H1 (cell line): Measurements from ENCODE around the gene WDR1. TPM values are rescaled to one million over a fixed set of nuclear protein-coding genes. Genes with fewer than 3 reads are reported as not detected.
A peak's percentile ranks its signal among the peaks of the same experiment; 100 is the strongest.

Experiments used
- CTCF ChIA-PET: fragments of 300-600 bp; sonication (Branson Sonifier 250); formaldehyde crosslinking; loops from one replicate; lab custom pipeline; 2021; ENCODE audit not compliant: partially characterized antibody; lab: Charles Lee
- POLR2A ChIA-PET: fragments of 300-600 bp; sonication (Branson Sonifier 250); formaldehyde crosslinking; loops from one replicate; lab custom pipeline; 2021; ENCODE audit warnings: inconsistent platforms; ENCODE audit not compliant: partially characterized antibody; lab: Charles Lee
- DNase-seq, 2 experiments: peaks; one replicate each; pipeline versions ENCODE4 v3.0.0 to v3.0.0-alpha.2; 2010 to 2022; ENCODE audit warnings: low spot score in 2 of 2, low read depth in 1 of 2, mixed read lengths in 1 of 2
- FAIRE-seq: peaks from 2 replicates; lab custom pipeline; 2011; peaks lifted over from hg19 to GRCh38; lab: Jason Lieb, UNC
- H2AFZ ChIP-seq: 2 replicates; pipeline ENCODE4 v1.8.1; 2012; ENCODE audit warnings: low read length, inconsistent platforms
- H2AK5ac ChIP-seq: 2 replicates; pipeline ENCODE4 v1.6.1; 2013; ENCODE audit warnings: low read depth, low read length
- H2BK120ac ChIP-seq: replicated peaks from 2 replicates; pipeline ENCODE3; 2013; ENCODE audit warnings: low read depth, low read length, inconsistent platforms
- H2BK12ac ChIP-seq: 2 replicates; pipeline ENCODE4 v1.6.1; 2013; ENCODE audit warnings: low read depth, low read length
- H2BK15ac ChIP-seq: 2 replicates; pipeline ENCODE4 v1.6.1; 2013; ENCODE audit warnings: low read length
- H2BK20ac ChIP-seq: 2 replicates; pipeline ENCODE4 v1.6.1; 2013; ENCODE audit warnings: low read length
- H2BK5ac ChIP-seq: 2 replicates; pipeline ENCODE4 v1.6.1; 2013; ENCODE audit warnings: low read depth, low read length
- H3K14ac ChIP-seq: 2 replicates; pipeline ENCODE4 v1.6.1; 2013; ENCODE audit warnings: inconsistent platforms; ENCODE audit not compliant: insufficient read length
- H3K18ac ChIP-seq: 2 replicates; pipeline ENCODE4 v1.6.1; 2013; ENCODE audit warnings: low read length; ENCODE audit errors: extremely low read depth
- H3K23ac ChIP-seq: 2 replicates; pipeline ENCODE4 v1.6.1; 2013; ENCODE audit warnings: inconsistent platforms; ENCODE audit not compliant: insufficient read length
- H3K23me2 ChIP-seq: 2 replicates; pipeline ENCODE4 v1.6.1; 2013; ENCODE audit warnings: low read depth, low read length
- H3K27ac ChIP-seq: 2 replicates; pipeline ENCODE4 v1.6.1; 2011; ENCODE audit warnings: low read depth, low read length, inconsistent platforms
- H3K27me3 ChIP-seq, 4 experiments: replicated peaks in 1 of 4; 1 replicate in 1 of 4; 2 replicates in 3 of 4; pipeline versions ENCODE4 v1.6.1 to v1.8.1; 2011 to 2013; ENCODE audit warnings: low read length in 3 of 4, mild to moderate bottlenecking in 3 of 4, inconsistent platforms in 2 of 4, mixed read lengths in 2 of 4, moderate library complexity in 1 of 4; ENCODE audit not compliant: control insufficient read depth in 3 of 4, insufficient read depth in 3 of 4; ENCODE audit errors: extremely low read depth in 1 of 4
- H3K36me3 ChIP-seq, 4 experiments: 2 replicates each; pipeline versions ENCODE4 v1.6.1 to v1.8.1; 2011 to 2013; ENCODE audit warnings: mild to moderate bottlenecking in 4 of 4, low read length in 3 of 4, moderate library complexity in 2 of 4, control low read depth in 1 of 4, inconsistent platforms in 1 of 4; ENCODE audit not compliant: insufficient read depth in 4 of 4, control insufficient read depth in 2 of 4
- H3K4ac ChIP-seq: replicated peaks from 2 replicates; pipeline ENCODE3; 2013; ENCODE audit warnings: low read length, low read depth, mixed read lengths, inconsistent platforms; ENCODE audit not compliant: insufficient read length
- H3K4me1 ChIP-seq, 4 experiments: replicated peaks in 1 of 4; 1 replicate in 1 of 4; 2 replicates in 3 of 4; pipeline versions ENCODE4 v1.6.1 to v1.8.1; 2011 to 2013; ENCODE audit warnings: low read length in 3 of 4, inconsistent platforms in 2 of 4, mixed read lengths in 1 of 4; ENCODE audit not compliant: insufficient read depth in 4 of 4, control insufficient read depth in 3 of 4
- H3K4me2 ChIP-seq, 2 experiments: 2 replicates each; pipeline versions ENCODE4 v1.6.1 to v1.8.1; 2011 to 2013; ENCODE audit warnings: low read depth in 2 of 2, low read length in 2 of 2, control low read depth in 1 of 2, inconsistent platforms in 1 of 2, mild to moderate bottlenecking in 1 of 2; ENCODE audit not compliant: insufficient read depth in 1 of 2
- H3K4me3 ChIP-seq, 4 experiments: fragments of 200-600, 300-600 bp in 1 of 4; sonication (generic), shearing (Covaris generic), sonication (Bioruptor Twin) in 1 of 4; 2 replicates each; pipeline versions ENCODE4 v1.5.1 to v1.8.1; 2011 to 2016; ENCODE audit warnings: low read length in 4 of 4, low read depth in 3 of 4, control low read depth in 2 of 4, inconsistent platforms in 2 of 4, mild to moderate bottlenecking in 2 of 4, mixed read lengths in 1 of 4, moderate library complexity in 1 of 4; ENCODE audit not compliant: insufficient read depth in 2 of 4; ENCODE audit errors: extremely low read depth in 1 of 4
- H3K56ac ChIP-seq: replicated peaks from 2 replicates; pipeline ENCODE3; 2013; ENCODE audit warnings: low read depth, mild to moderate bottlenecking, mixed read lengths, low read length, inconsistent platforms; ENCODE audit not compliant: insufficient read length
- H3K79me1 ChIP-seq: 2 replicates; pipeline ENCODE4 v1.6.1; 2013; ENCODE audit warnings: low read depth, low read length, control low read depth
- H3K79me2 ChIP-seq, 2 experiments: 2 replicates each; pipeline versions ENCODE4 v1.6.1 to v1.8.1; 2012 to 2013; ENCODE audit warnings: low read length in 2 of 2, mild to moderate bottlenecking in 2 of 2, inconsistent platforms in 1 of 2; ENCODE audit not compliant: insufficient read depth in 2 of 2, control insufficient read depth in 1 of 2
- H3K9ac ChIP-seq, 4 experiments: replicated peaks in 1 of 4; 1 replicate in 1 of 4; 2 replicates in 3 of 4; pipeline versions ENCODE4 v1.6.1 to v1.8.1; 2011 to 2013; ENCODE audit warnings: low read depth in 3 of 4, low read length in 3 of 4, control low read depth in 2 of 4, mild to moderate bottlenecking in 2 of 4, moderate library complexity in 2 of 4, inconsistent platforms in 1 of 4; ENCODE audit errors: extremely low read depth in 1 of 4
- H3K9me3 ChIP-seq, 2 experiments: 2 replicates each; pipeline versions ENCODE4 v1.6.1 to v1.8.1; 2012 to 2013; ENCODE audit warnings: mild to moderate bottlenecking in 2 of 2, moderate library complexity in 2 of 2, control low read depth in 1 of 2, inconsistent platforms in 1 of 2, low read depth in 1 of 2, low read length in 1 of 2, mixed read lengths in 1 of 2; ENCODE audit not compliant: insufficient read depth in 2 of 2
- H4K20me1 ChIP-seq, 2 experiments: replicated peaks in 1 of 2; 2 replicates each; pipeline versions ENCODE3 to v1.8.1; 2011 to 2013; ENCODE audit warnings: inconsistent platforms in 2 of 2, low read length in 2 of 2, mild to moderate bottlenecking in 1 of 2; ENCODE audit not compliant: insufficient read depth in 2 of 2, control insufficient read depth in 1 of 2
- H4K5ac ChIP-seq: 2 replicates; pipeline ENCODE4 v1.6.1; 2013; ENCODE audit warnings: low read length, low read depth, mixed read lengths, inconsistent platforms; ENCODE audit not compliant: insufficient read length
- H4K8ac ChIP-seq: 2 replicates; pipeline ENCODE4 v1.8.0; 2013; ENCODE audit warnings: mild to moderate bottlenecking, moderate library complexity, low read length, inconsistent platforms; ENCODE audit not compliant: insufficient read depth; ENCODE audit errors: extremely low read depth
- H4K91ac ChIP-seq: replicated peaks from 2 replicates; pipeline ENCODE3; 2013; ENCODE audit warnings: low read length, mixed read lengths, inconsistent platforms; ENCODE audit not compliant: insufficient read length
- POLR2AphosphoS5 ChIP-seq: IDR thresholded peaks from 2 replicates; pipeline ENCODE4 v1.6.1; 2011; ENCODE audit warnings: low read depth, low read length
- SIRT6 ChIP-seq: IDR thresholded peaks from one replicate; pipeline ENCODE4 v1.7.1; 2012; ENCODE audit warnings: low read length, inconsistent platforms
- WGBS, 2 experiments: shearing (Covaris generic) in 1 of 2; methylation state at CpG; one replicate each; pipeline versions ENCODE4 v1.1.6 to v1.1.7; 2013 to 2015; ENCODE audit warnings: low lambda C conversion rate in 2 of 2, mixed read lengths in 2 of 2, inconsistent platforms in 1 of 2, low coverage in 1 of 2, missing lambda C conversion rate in 1 of 2; ENCODE audit not compliant: insufficient replicate concordance in 2 of 2, insufficient coverage in 1 of 2, insufficient read length in 1 of 2; ENCODE audit errors: extremely low coverage in 1 of 2, missing lambda C conversion rate in 1 of 2; 5-methylcytosine and 5-hydroxymethylcytosine counted together
- polyA plus RNA-seq, 7 experiments: library from polyadenylated mRNA; depleted of rRNA in 3 of 7; stranded (reverse) in 5 of 7; unstranded in 2 of 7; fragments of >200 nt in 5 of 7; fragments of 200-250 nt in 2 of 7; gene quantifications; 1 replicate in 5 of 7; 2 replicates in 1 of 7; 4 replicates in 1 of 7; pipeline versions ENCODE4 v1.2.1 to v1.2.3, GENCODE V29; 2011 to 2013; ENCODE audit warnings: missing spikeins in 2 of 7, mixed read lengths in 2 of 7
- total RNA-seq: library from RNA; stranded (reverse); fragmentation: NEBNext Ultra II Directional; extraction: Animal tissue kit (Norgen Biotek cat#: 25700); gene quantifications from 2 replicates; pipeline ENCODE4 v1.2.1, GENCODE V29; 2021

Gene WDR1
- total and polyA plus RNA-seq, 2 of the 8 experiments (the other 6 are each of a cell fraction or from before 2014, with no cell fraction given), result 315 to 377 TPM

- Histone ChIP-seq H3K79me1 (no peaks in the 10 kb centered on the region; the same call in 1 of the 2 replicates), H3K36me3 (peaks cover 43 to 88% (median 74%) of the 10 kb centered on the region in 4 experiments), H3K27ac (no peak overlapping the region), H3K23ac (no peak overlapping the region), H3K79me2 (no peaks in the 10 kb centered on the region; a peak in 1 of 4 replicates), H2BK15ac (no peak overlapping the region), H2AK5ac (no peak overlapping the region), H2BK12ac (no peak overlapping the region), H2BK20ac (no peak overlapping the region), H3K9ac (no peak overlapping the region), H2BK120ac (no peak overlapping the region), H4K20me1 (peaks cover 12 to 14% of the 10 kb centered on the region in 2 experiments), H2AFZ (no peak overlapping the region), H4K91ac (no peak overlapping the region), H3K56ac (no peak overlapping the region), H3K18ac (no peak overlapping the region), H4K8ac (no peak overlapping the region), H3K23me2 (no peaks in the 10 kb centered on the region)
- no peak for FAIRE-seq
- WGBS, 2 experiments, result 97% methylated on average over 11 of the region's 11 CpGs; no CpG with 5 or more reads in 1 of the 2 experiments
- TF ChIP-seq POLR2AphosphoS5 (peak; percentile 30; the same call in 1 of the 2 replicates), SIRT6 (no peak)
- TF ChIP-seq, all 59 proteins: peak for 1
- H3K9me3 ChIP-seq, result no peaks in the 10 kb centered on the region
- no peak overlapping the region for H3K14ac ChIP-seq
- CTCF ChIA-PET, result interaction anchor here (0.8 to 3.7 kb wide), 5 partner anchors 8 to 42 kb away, joined by 3 to 16 read pairs (median 4); no protein-coding TSS in a partner anchor
- H2BK5ac ChIP-seq, result no peak overlapping the region
- H3K4me3 ChIP-seq, result no peak overlapping the region
- H3K4me2 ChIP-seq, result no peak overlapping the region
- H3K27me3 ChIP-seq, result no peaks in the 10 kb centered on the region
- no peak overlapping the region for H4K5ac ChIP-seq
- no peaks in the 10 kb centered on the region for H3K4me1 ChIP-seq
- POLR2A ChIA-PET, result interaction anchor here (1.0 to 3.5 kb wide), 4 partner anchors 8 to 41 kb away, joined by 3 to 10 read pairs (median 6); partner anchors contain the start of gene WDR1
- DNase-seq, result no peak
- no peak overlapping the region for H3K4ac ChIP-seq
Measured at GRCh38 chr4:10075953-10076391, 40.6 kb downstream of the WDR1 start.
